ENCODE results near the gene AGRP.

AGRP gene

DNA sequence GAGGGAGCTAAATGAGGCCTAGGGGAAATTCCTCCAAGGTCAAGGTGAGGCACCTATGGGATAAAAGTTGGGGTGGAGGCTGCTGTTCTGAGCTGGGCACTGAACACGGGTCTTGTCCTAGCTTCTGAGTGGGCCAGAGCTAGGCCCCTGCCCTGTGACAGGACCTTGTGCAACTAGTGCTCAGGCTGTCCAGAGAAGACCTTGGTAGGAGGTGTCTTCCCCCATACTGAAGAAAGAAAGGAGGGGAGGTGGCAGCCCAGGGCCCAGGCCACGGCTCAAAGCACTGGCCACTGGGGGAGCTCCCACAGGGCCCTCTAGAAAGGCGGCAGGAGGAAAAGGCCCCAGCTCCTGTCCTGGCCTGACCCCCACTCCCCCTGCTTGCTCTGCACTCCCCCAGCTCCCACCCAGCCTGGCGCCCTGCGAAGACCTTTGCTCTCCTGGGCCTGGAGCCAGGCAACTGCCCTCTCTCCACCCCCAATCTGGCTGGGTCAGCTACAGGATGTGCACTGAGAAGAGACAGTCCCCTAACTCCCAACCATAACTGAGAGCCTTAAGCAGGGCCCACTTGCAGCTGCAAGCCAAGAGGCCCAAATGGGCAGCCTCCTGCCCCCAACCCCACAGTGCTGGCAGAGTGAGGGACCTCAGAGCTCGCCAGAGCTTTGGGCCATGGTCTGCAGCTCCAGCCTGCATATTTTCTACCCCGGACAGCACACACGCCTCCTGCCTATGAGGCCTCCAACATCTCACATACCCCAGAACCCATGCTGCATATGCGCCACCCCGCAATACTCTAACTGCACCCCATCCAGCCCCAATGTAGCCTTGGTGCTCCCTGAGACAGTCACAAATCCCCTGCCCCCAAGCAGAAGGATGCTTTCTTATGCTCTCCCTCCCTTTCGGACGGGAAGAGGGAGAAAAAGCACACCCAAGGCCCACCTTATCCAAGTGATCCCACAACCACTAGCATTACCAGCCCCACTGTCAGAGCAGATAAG is 37.1 kb downstream of the AGRP start:
- Histone ChIP-seq H3K27ac (no peak overlapping the region), H3K4me3 (no peak overlapping the region), H3K9me3 (no peaks in the 10 kb centered on the region), H3K27me3 (no peaks in the 10 kb centered on the region), H3K4me1 (peaks cover 0 to 68% (median 20%) of the 10 kb centered on the region in 4 donors), H3K36me3 (peaks cover 0 to 73% (median 23%) of the 10 kb centered on the region in 3 donors)
- intact Hi-C loops (cut with DNase I; ENCODE audit: low total_unique reads) = no loop called here
- no peak for DNase-seq
- TF ChIP-seq, protein P1, sequence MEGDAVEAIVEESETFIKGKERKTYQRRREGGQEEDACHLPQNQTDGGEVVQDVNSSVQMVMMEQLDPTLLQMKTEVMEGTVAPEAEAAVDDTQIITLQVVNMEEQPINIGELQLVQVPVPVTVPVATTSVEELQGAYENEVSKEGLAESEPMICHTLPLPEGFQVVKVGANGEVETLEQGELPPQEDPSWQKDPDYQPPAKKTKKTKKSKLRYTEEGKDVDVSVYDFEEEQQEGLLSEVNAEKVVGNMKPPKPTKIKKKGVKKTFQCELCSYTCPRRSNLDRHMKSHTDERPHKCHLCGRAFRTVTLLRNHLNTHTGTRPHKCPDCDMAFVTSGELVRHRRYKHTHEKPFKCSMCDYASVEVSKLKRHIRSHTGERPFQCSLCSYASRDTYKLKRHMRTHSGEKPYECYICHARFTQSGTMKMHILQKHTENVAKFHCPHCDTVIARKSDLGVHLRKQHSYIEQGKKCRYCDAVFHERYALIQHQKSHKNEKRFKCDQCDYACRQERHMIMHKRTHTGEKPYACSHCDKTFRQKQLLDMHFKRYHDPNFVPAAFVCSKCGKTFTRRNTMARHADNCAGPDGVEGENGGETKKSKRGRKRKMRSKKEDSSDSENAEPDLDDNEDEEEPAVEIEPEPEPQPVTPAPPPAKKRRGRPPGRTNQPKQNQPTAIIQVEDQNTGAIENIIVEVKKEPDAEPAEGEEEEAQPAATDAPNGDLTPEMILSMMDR (IDR thresholded peaks at IDR 0.05) = no peak

GRCh38 chr16:67445441-67445912 is 37.9 kb downstream of the AGRP start:
- Histone ChIP-seq H3K4me3 (no peak overlapping the region), H3K27me3 (no peaks in the 10 kb centered on the region), H3K4me1 (peaks cover 0 to 61% (median 20%) of the 10 kb centered on the region in 4 donors), H3K27ac (no peak overlapping the region), H3K36me3 (peaks cover 0 to 65% (median 16%) of the 10 kb centered on the region in 3 donors), H3K9me3 (no peaks in the 10 kb centered on the region)
- TF ChIP-seq, protein P1 (IDR thresholded peaks at IDR 0.05) = no peak
- no peak for DNase-seq
- intact Hi-C loops (cut with DNase I; ENCODE audit: low total_unique reads) = no loop called here

DNA sequence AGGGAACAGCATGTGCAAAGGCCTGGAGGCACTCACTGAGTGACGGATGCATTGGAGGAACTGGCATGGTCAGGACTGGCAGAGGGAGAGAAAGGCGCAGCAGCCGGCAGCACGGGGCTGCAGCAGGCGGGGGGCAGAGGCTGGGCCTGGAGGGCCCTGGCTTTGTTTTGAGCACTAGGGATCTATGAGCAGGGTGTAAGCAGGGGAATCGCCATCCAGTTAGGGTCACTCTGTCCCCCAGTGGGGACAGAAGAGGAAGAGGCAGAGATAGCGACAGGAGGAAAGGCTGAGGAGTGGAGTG is 38.3 kb downstream of the AGRP start:
- Histone ChIP-seq H3K4me1 (peaks cover 0 to 57% (median 18%) of the 10 kb centered on the region in 4 donors), H3K27me3 (no peaks in the 10 kb centered on the region), H3K4me3 (no peak overlapping the region), H3K9me3 (no peaks in the 10 kb centered on the region), H3K36me3 (peaks cover 0 to 63% (median 16%) of the 10 kb centered on the region in 3 donors), H3K27ac (no peak overlapping the region)
- TF ChIP-seq, protein P1 (IDR thresholded peaks at IDR 0.05) = no peak
- intact Hi-C loops (cut with DNase I; ENCODE audit: low total_unique reads) = no loop called here
- DNase-seq = no peak

- DNase-seq = no peak
- Histone ChIP-seq H3K9me3 (no peaks in the 10 kb centered on the region), H3K4me3 (no peak overlapping the region), H3K36me3 (peaks cover 0 to 63% (median 22%) of the 10 kb centered on the region in 3 donors), H3K27me3 (no peaks in the 10 kb centered on the region), H3K27ac (no peak overlapping the region), H3K4me1 (peaks cover 0 to 51% (median 15%) of the 10 kb centered on the region in 4 donors)
- intact Hi-C loops (cut with DNase I; ENCODE audit: low total_unique reads) = no loop called here
- TF ChIP-seq, protein P1 (IDR thresholded peaks at IDR 0.05) = no peak
Measured at GRCh38 chr16:67444259-67445125, 38.9 kb downstream of the AGRP start.

GRCh38 chr16:67443265-67443664 is 40.1 kb downstream of the AGRP start:
- H3K9me3 ChIP-seq = no peaks in the 10 kb centered on the region
- H3K4me1 ChIP-seq = peaks cover 0 to 49% (median 15%) of the 10 kb centered on the region in 4 donors
- DNase-seq = peak; percentile 76 to 80
- peaks cover 9 to 64% (median 35%) of the 10 kb centered on the region in 3 donors for H3K36me3 ChIP-seq
- no peaks in the 10 kb centered on the region for H3K27me3 ChIP-seq
- no peak overlapping the region for H3K4me3 ChIP-seq
- no peak overlapping the region for H3K27ac ChIP-seq
- TF ChIP-seq, protein P1 (IDR thresholded peaks at IDR 0.05) = no peak
- intact Hi-C loops (cut with DNase I; ENCODE audit: low total_unique reads) = no loop called here

Data from tibial artery (tissue), 4 donors.